GM21447 (cell line): ENCODE measurements around the gene CD101.
"Not testable (repeated sequence)": the region's sequence is repeated elsewhere in the genome, so short reads cannot be mapped to it uniquely, and the experiment has no call there.

Experiments
- ATAC-seq: cut with Tn5 transposase; IDR thresholded peaks from one replicate; pipeline ENCODE4 v1.9.1; 2021; ENCODE audit not compliant: unreplicated experiment

Gene CD101

DNA sequence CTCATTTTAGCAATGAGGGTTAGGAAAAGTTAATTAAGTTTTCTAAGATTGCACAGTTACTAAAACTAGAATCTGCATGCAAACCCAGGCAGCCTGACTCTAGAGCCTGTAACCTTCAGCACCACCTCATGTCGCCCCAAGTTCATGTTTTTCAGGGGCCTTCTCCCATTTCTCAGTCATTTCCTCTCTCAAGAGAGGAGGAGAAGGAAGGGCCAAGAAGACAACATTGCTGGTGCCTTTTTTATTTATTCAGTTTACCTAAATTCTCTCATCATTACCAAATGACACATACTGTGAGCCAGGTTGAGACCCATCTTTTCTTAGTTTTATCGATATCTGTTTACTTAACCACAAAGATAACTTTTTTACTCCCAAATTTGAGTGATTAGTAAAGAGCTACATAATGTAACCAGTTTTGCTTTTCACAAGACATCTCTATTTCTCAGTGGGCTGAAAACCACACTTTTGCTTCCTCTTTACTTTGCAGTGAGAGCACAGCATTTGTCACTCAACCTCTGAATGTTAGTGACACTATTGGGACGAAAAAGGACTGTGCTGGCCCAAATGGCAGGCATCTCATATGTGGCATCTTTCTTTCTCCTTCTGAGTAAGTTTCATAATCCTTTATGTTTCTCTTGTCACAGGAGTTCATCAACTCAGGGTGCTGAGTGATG is at the start of gene CD101:
Gene CD101, plus strand, starts transcription at position 507 of the 674 bp plus-strand sequence. Its CDS starts 58 bp downstream, at position 565.
- peak; percentile 89 for ATAC-seq

DNA sequence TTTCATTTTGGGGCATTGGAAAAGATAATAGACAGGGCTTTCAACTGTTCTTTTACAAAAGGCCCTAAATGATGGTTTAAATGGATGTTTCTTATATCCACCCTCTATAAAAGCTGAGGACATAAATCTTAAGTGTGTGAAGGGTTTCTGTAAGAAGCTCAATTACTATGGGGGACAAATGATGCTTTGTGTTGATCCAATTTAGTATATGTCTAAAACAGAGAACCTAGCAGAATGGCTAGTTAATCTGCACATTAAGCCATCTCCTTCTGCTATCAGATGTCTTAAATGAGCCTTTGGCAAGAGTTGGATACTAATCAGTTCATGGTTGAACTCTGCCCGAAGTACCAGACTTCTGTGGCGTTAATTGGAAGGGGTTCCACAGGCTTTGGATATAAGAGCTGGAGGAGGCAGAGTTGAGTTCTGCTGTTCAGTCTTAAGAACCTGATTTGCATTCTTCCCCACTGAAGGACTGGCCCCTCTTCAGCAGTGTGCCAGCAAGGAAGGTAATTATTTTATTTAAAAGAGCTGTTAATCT is 48.8 kb upstream of the CD101 start:
- ATAC-seq = no peak

DNA sequence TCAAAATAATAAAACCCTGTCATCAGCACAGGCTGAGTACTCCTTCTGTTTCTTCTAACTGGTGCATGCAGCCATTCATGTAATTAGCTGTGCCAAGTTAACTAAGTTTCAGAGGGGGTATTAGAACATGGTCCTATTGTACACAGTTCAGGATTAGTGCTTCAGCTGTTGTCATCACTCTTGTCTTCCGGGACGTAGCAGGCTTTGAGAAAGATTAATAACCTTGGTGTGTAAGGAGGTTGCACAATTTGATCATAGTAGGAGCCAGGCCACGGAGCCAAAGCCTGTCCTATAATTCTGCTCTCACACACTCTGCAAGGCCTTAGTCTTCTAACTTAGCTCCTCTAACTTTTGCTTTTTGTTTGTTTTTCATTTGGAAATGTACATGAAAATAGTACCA is 47.1 kb upstream of the CD101 start:
- ATAC-seq = no peak

DNA sequence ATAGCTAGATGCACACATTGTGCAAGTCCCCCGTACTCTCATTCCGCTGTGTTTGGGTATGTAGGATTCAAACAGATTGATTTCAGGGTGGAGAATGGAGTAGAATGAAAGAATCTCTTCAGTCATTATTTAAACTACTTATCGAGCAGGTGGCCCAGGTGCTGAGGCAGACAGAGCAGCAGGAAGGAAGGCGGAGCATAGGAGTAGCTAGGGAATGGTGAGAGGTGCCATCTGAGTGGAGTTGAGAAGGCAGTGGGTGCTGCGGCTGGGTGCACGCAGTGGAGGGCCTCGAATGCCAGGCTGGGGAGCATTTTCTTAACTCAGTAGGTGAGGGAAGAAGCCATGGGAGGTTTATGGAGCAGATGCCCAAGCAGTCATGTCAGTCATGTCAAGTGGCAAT is 45.2 kb upstream of the CD101 start:
- ATAC-seq = no peak

- ATAC-seq = no peak
Measured at GRCh38 chr1:116957646-116958045, 43.9 kb upstream of the CD101 start.

GRCh38 chr1:116958110-116958509 is 43.5 kb upstream of the CD101 start:
- ATAC-seq = no peak

GRCh38 chr1:116958977-116959376 is 42.6 kb upstream of the CD101 start:
- ATAC-seq = no peak

GRCh38 chr1:116961606-116962005 is 40.0 kb upstream of the CD101 start:
- ATAC-seq = no peak

GRCh38 chr1:116962987-116963639 is 38.4 kb upstream of the CD101 start:
- ATAC-seq = no peak

- ATAC-seq = no peak
Measured at GRCh38 chr1:116966791-116967190, 34.8 kb upstream of the CD101 start.

- no peak for ATAC-seq
Measured at GRCh38 chr1:116968724-116969123, 32.8 kb upstream of the CD101 start.

- ATAC-seq = no peak
Measured at GRCh38 chr1:116971258-116971860, 30.2 kb upstream of the CD101 start.

GRCh38 chr1:116971965-116972673 is 29.4 kb upstream of the CD101 start:
- ATAC-seq = no peak

GRCh38 chr1:116972674-116973030 is 28.9 kb upstream of the CD101 start:
- no peak for ATAC-seq

- ATAC-seq = not testable (repeated sequence)
Measured at GRCh38 chr1:116980309-116980708, 21.3 kb upstream of the CD101 start.

GRCh38 chr1:116981521-116982037 is 20.0 kb upstream of the CD101 start:
- ATAC-seq = no peak

DNA sequence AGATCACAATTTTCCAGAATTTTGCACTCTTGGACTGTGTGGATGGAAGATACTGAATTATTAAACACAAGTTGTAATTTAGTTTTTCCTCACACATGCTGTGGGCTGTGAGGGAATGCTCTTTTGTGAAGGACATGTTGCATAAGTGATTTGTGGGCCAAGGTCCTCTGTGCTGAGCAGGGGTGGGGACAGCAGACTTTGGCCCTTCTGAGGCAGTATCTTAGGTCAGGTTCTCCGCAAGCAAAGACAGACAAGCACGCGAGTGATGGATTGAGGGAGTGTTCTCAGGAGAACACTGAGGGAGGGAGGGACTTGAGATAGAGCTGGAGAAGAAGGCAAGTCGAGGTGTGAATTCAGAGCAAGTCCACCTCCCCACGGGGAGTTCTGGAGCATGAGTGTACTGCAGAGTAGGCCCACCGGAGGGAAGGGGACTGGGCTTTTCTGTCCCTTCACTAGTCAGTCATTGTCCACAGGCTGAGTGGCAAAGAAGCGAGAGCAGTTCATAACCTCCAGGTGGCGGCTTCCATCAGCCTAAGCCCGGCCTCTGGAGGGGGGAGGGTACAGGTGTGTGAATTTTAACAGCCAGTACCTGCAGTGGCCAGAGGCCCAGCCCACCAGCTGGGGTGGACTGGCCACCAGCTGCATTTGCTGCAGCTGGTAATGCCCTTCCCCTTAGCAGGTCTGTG is 19.1 kb upstream of the CD101 start:
- no peak for ATAC-seq

DNA sequence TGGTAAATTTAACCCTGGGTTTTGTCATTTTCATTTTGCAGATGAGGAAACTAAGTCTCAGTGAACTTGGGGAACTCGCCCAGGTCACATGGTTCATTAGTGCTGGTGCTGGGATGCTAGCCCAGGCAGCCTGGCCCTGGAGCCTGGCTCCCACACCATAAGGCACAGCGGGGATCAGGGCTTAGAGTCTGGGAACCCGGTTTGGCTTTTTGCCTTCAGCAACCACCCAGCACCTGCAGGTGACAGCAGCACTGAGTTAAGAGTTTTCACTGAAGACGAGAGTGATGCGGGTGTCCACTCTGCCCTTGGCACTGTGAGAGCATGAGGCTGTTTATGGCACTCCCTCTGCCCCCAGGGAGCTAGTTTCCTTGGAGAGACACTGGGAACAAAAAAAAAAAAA is 18.4 kb upstream of the CD101 start:
- no peak for ATAC-seq

- ATAC-seq = no peak
Measured at GRCh38 chr1:116983678-116984077, 17.9 kb upstream of the CD101 start.

GRCh38 chr1:116984406-116985160 is 17.0 kb upstream of the CD101 start:
- ATAC-seq = no peak
